Measurements from ENCODE around the gene MFAP2.

DNA sequence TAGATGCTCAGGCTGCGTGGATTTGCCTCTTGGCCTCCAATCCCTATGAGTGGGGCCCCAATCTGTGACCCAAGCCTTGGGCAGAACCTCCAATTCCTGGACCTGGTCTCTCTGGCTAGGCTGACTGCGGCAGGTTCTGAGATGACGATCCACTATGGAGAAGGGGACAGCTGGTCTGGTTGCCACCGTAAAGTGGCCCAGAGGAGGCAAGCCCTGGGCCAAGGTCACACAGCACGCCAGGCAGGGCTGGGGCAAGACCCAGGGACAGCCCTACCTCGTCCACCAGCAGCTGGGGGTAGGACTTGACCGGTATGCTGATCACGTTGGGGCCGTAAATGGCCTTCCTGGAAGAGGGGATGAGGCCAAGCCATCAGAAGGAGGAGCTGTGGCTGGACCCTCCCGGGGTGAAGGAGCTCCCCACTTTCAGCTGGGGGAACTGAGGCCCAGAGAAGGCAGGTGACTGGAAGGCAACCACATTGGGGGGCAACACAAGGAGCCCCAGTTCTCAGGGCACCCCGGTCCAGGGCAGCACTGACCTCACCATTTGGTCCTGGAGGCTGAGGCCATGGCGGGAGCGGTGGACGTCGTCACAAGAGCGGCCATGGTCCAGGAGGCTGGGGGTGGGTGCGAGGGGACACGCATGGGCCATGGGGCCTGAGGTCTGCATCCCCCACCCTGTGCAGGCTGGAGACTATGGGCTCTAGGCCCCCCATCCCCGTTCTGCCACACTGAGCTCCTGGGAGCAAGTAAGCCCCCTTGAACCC is 21.5 kb upstream of the MFAP2 start:
- TF ChIP-seq POLR2AphosphoS5 (IDR thresholded peaks at IDR 0.05; ENCODE audit: low read depth, low read length), result no peak
- TF ChIP-seq, protein P1, sequence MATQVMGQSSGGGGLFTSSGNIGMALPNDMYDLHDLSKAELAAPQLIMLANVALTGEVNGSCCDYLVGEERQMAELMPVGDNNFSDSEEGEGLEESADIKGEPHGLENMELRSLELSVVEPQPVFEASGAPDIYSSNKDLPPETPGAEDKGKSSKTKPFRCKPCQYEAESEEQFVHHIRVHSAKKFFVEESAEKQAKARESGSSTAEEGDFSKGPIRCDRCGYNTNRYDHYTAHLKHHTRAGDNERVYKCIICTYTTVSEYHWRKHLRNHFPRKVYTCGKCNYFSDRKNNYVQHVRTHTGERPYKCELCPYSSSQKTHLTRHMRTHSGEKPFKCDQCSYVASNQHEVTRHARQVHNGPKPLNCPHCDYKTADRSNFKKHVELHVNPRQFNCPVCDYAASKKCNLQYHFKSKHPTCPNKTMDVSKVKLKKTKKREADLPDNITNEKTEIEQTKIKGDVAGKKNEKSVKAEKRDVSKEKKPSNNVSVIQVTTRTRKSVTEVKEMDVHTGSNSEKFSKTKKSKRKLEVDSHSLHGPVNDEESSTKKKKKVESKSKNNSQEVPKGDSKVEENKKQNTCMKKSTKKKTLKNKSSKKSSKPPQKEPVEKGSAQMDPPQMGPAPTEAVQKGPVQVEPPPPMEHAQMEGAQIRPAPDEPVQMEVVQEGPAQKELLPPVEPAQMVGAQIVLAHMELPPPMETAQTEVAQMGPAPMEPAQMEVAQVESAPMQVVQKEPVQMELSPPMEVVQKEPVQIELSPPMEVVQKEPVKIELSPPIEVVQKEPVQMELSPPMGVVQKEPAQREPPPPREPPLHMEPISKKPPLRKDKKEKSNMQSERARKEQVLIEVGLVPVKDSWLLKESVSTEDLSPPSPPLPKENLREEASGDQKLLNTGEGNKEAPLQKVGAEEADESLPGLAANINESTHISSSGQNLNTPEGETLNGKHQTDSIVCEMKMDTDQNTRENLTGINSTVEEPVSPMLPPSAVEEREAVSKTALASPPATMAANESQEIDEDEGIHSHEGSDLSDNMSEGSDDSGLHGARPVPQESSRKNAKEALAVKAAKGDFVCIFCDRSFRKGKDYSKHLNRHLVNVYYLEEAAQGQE (IDR thresholded peaks at IDR 0.05; ENCODE audit: insufficient read depth in 1 of 2, low read depth in 2 of 2, low read length in 2 of 2), result no peak

All from PFSK-1 (cell line).